A673 (cell line): ENCODE data around the gene CREB1. TPM values are rescaled to one million over a fixed set of nuclear protein-coding genes. Genes with fewer than 3 reads are reported as not detected.

Experiments
- BruUV-seq: library from RNA; stranded (reverse); fragments of 400-500 nt; replicated peaks from 2 replicates; lab custom pipeline; 2021; lab: Mats Ljungman, UMichigan
- CTCF ChIA-PET: fragments of 300-600 bp; sonication (Branson Sonifier 250); formaldehyde crosslinking; loops from one replicate; lab custom pipeline; 2022; ENCODE audit warnings: antibody characterized with exemption; lab: Charles Lee
- POLR2A ChIA-PET: fragments of 300-600 bp; sonication (Branson Sonifier 250); formaldehyde crosslinking; loops from one replicate; lab custom pipeline; 2022; ENCODE audit warnings: antibody characterized with exemption; ENCODE audit not compliant: low non-redundant PET; lab: Charles Lee
- DNase-seq: peaks from one replicate; pipeline ENCODE4 v3.0.0-alpha.2; 2015; ENCODE audit warnings: low spot score
- H3K27ac ChIP-seq: fragments of 200-600 bp; sonication (generic); 2 replicates; pipeline ENCODE4 v1.5.1; 2016; ENCODE audit warnings: mixed run types, low read depth, mild to moderate bottlenecking, mixed read lengths, antibody characterized with exemption, low read length; ENCODE audit not compliant: poor library complexity, severe bottlenecking
- H3K27me3 ChIP-seq: fragments of 200-600 bp; sonication (generic); replicated peaks from 2 replicates; pipeline ENCODE4 v1.6.1; 2017; ENCODE audit warnings: mixed run types, low read depth, mild to moderate bottlenecking, mixed read lengths, antibody characterized with exemption, low read length; ENCODE audit not compliant: insufficient read depth, poor library complexity
- H3K36me3 ChIP-seq: fragments of 200-600 bp; sonication (generic); 2 replicates; pipeline ENCODE4 v1.6.1; 2016; ENCODE audit warnings: mixed run types, mild to moderate bottlenecking, mixed read lengths, antibody characterized with exemption, low read length; ENCODE audit not compliant: insufficient read depth, poor library complexity, severe bottlenecking
- H3K4me1 ChIP-seq: fragments of 200-600 bp; sonication (generic); 2 replicates; pipeline ENCODE4 v1.6.1; 2017; ENCODE audit warnings: mixed run types, mild to moderate bottlenecking, mixed read lengths, antibody characterized with exemption, low read length; ENCODE audit not compliant: insufficient read depth, poor library complexity, severe bottlenecking
- H3K4me3 ChIP-seq: fragments of 200-600 bp; sonication (generic); 2 replicates; pipeline ENCODE4 v1.5.1; 2016; ENCODE audit warnings: low read depth, mixed run types, mild to moderate bottlenecking, mixed read lengths, low read length; ENCODE audit not compliant: poor library complexity, severe bottlenecking
- H3K9me3 ChIP-seq: fragments of 200-600 bp; sonication (generic); 2 replicates; pipeline ENCODE4 v1.6.1; 2016; ENCODE audit warnings: mixed run types, low read depth, mild to moderate bottlenecking, mixed read lengths, antibody characterized with exemption, low read length; ENCODE audit not compliant: poor library complexity, severe bottlenecking
- CTCF ChIP-seq: fragments of 300-800, 200-600 bp; sonication (generic); conservative IDR thresholded peaks from 2 replicates; pipeline ENCODE4 v1.5.1; 2017; ENCODE audit warnings: low read depth, mild to moderate bottlenecking, antibody characterized with exemption, low read length, moderate library complexity, mixed read lengths
- EZH2 ChIP-seq: fragments of 200-600 bp; sonication (generic); IDR thresholded peaks from 2 replicates; pipeline ENCODE4 v1.6.1; 2017; ENCODE audit warnings: borderline replicate concordance, low read depth, mild to moderate bottlenecking, mixed read lengths, antibody characterized with exemption, low read length; ENCODE audit not compliant: poor library complexity, severe bottlenecking
- intact Hi-C: fragments of 100-400 bp; cut with micrococcal nuclease; formaldehyde crosslinking; loops from one replicate; pipeline ENCODE4 v1.10.0; 2022; ENCODE audit not compliant: unreplicated experiment
- total RNA-seq: library from RNA; stranded (reverse); gene quantifications from 2 replicates; pipeline ENCODE4 v1.2.3, GENCODE V29; 2021

The CREB1 gene
- total RNA-seq, 1 experiment from 2014 or later: 78.5 TPM

- DNase-seq: no peak
- no peaks in the 10 kb centered on the region for H3K9me3 ChIP-seq
- TF ChIP-seq EZH2 (no peak), CTCF (no peak)
- H3K4me3 ChIP-seq: peak overlapping the region; percentile 7
- no peaks in the 10 kb centered on the region for H3K27me3 ChIP-seq
- H3K4me1 ChIP-seq: peaks cover 32% of the 10 kb centered on the region
- peak overlapping the region; percentile 68 for H3K27ac ChIP-seq
- ChIA-PET POLR2A (interaction anchor here (0.6 to 0.8 kb wide), 2 partner anchors 25 to 339 kb away, joined by 3 to 4 read pairs; partner anchors contain the start of gene KLF7), CTCF (interaction anchor here (0.5 kb wide), 1 partner anchor 117 kb away, joined by 3 read pairs; no protein-coding TSS in a partner anchor)
- no TSS peak for BruUV-seq
- no peaks in the 10 kb centered on the region for H3K36me3 ChIP-seq
- intact Hi-C loops: no loop called here
These were observed 24.6 kb upstream of the CREB1 start for GRCh38 chr2:207505171-207505570.

GRCh38 chr2:207505728-207506127, 24.0 kb upstream of the CREB1 start:
- BruUV-seq: no TSS peak
- POLR2A ChIA-PET: no interaction called here
- Histone ChIP-seq H3K9me3 (no peaks in the 10 kb centered on the region), H3K27ac (peak overlapping the region; percentile 68), H3K36me3 (no peaks in the 10 kb centered on the region), H3K27me3 (no peaks in the 10 kb centered on the region), H3K4me1 (peaks cover 32% of the 10 kb centered on the region), H3K4me3 (peak overlapping the region; percentile 7)
- CTCF ChIA-PET: no interaction called here
- peak; percentile 60 for DNase-seq
- TF ChIP-seq EZH2 (no peak), CTCF (no peak)
- intact Hi-C loops: no loop called here

- TF ChIP-seq EZH2: no peak
- TF ChIP-seq CTCF: no peak
- H3K9me3 ChIP-seq: no peaks in the 10 kb centered on the region
- no peak for DNase-seq
- H3K27ac ChIP-seq: no peak overlapping the region
- POLR2A ChIA-PET: no interaction called here
- H3K36me3 ChIP-seq: no peaks in the 10 kb centered on the region
- H3K4me1 ChIP-seq: peaks cover 32% of the 10 kb centered on the region
- CTCF ChIA-PET: no interaction called here
- intact Hi-C loops: no loop called here
- BruUV-seq: no TSS peak
- H3K27me3 ChIP-seq: no peaks in the 10 kb centered on the region
- H3K4me3 ChIP-seq: no peak overlapping the region
These were observed 23.3 kb upstream of the CREB1 start for GRCh38 chr2:207506426-207506825.
